HTR-8/SVneo (cell line): Measurements from ENCODE around the gene PTPN4.

Experiments
- DNase-seq: peaks from one replicate; pipeline ENCODE4 v3.0.0; 2011; ENCODE audit warnings: low spot score, mixed read lengths; ENCODE audit not compliant: insufficient read length
- FAIRE-seq: peaks from 2 replicates; lab custom pipeline; 2011; peaks lifted over from hg19 to GRCh38; lab: Jason Lieb, UNC

PTPN4 gene

DNA sequence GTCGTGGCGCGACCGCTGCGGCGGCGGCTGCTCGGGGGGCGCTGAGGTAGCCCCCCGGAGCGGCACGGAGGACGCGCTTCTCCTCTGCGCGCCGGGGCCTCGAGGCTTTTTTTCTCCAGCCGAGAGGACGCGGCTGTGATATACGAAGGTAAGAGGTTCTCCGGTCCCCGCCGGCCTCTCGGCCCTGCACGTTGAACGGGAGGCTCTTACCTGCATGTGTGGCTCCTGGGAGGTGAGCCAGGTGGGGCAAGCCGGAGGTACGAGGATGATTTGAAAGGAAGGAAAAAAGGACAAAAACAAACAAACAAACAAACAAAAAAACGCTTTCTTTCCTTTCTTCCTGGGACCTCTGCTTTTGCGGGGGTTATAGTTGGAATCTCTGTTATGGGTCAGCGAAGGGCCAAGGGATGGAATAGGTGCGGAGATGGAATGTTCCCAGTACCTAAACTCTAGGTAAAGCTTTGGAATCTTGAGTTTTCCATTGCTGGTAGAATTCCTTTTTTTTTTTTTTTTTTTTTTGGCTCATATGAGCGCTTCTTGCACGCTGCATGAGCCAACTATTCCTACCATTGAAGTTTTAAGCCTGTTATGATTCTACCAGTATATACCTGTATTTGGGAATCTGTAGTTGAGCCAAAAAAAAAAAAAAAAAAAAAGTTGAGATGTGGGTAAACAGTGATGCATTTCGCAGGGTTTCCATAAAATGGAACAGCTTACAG lies 674 bp downstream of the PTPN4 start:
- FAIRE-seq, result no peak
- no peak for DNase-seq

DNA sequence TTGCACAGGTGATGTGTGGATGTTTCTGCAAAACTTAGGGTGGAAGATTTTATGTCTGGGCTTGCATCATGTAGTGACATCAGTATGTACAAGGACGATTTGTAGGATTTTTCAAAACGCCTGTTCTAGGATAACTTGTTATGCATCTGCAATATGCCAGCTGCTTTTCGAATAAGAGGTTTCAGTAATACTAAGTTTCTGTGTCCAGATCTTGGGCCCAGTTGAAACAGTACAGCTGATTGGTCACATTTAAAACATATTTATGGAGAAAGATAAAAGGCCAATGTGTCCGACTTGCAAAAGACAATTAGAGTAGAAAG lies 1.2 kb downstream of the PTPN4 start:
- DNase-seq (no peak), FAIRE-seq (no peak)

DNA sequence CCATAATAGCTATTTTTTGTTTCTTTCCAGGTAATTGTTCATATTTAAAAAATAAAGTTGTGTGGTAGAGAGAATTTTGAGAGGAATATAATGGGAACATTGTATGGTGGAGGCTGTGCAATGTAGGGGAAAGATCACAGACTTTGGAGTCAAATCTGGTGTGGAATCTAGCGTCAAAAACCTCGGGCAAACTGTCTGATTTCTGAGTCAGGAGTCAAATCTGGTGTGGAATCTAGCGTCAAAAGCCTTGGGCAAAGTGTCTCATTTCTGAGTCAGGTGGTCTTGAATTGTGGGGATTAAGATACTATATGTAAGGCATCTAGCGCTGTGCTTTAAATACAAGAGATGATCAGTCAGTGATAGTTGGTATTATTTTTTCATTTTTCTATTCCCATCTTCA lies 5.1 kb downstream of the PTPN4 start:
- DNase-seq, result no peak
- no peak for FAIRE-seq

DNA sequence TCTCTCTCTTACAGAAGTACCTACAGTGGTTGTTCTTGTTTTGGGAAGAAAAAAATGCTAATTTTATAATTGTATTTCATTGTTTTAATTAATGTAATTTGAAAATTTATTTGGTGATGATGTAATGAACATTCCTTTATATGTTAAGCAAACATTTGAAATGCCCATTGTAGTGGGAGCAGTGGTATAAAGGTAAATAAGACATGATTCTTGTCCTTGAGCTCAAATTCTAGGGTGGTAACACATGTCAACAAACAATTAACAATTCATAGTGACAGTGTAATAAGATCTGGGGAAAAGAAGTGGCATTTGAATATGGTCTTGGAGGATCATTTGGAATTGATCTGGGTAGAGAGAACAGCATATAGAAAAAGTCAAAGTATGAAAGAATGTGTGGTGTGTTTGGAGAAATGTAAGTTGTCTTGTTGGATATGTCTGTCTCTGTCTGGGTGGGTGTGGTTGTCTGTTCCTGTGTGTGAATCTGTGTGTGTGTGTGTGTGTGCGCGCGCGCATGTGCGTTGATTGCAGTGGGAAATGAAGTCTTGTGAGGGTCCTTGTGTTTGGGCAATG lies 5.8 kb downstream of the PTPN4 start:
- DNase-seq (no peak), FAIRE-seq (no peak)

DNA sequence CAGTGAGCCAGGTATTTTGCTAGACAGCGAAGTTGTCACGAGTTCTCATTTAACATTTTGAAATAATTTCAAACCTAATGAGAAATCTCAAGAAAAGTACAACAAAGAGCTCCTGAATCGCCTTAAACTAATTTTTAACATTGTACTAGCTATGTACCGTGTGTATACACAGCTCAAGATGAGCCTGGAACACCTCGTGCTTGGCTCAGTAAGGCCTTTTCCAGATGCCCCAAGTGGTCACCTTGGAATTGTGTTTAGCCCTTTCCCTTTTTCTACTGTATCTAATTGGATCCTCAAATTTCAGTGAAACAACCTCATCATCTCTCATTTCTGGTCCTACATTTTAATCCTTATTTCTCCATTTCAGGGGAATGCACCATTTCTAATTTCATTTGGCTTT lies 7.2 kb downstream of the PTPN4 start:
- DNase-seq (no peak), FAIRE-seq (no peak)

DNA sequence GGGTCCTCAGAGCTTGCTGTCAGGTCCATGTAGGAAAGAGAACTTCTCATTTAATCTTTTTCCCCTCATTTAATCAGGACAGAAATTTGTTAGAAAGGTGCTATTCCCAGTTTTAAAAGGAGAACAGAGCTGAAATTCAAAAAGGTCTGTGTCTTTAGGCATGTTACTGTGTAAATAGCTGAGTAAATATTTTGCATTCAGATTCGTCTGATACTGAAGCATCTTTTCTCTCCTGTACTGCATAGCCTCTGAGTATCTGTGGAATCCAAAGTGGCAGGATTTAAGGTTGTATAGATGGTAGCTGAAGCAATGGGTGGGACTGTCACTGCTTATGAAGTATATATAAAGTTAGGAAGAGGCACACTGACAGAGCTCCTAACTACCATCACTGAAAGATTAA lies 9.0 kb downstream of the PTPN4 start:
- DNase-seq, result no peak
- no peak for FAIRE-seq

DNA sequence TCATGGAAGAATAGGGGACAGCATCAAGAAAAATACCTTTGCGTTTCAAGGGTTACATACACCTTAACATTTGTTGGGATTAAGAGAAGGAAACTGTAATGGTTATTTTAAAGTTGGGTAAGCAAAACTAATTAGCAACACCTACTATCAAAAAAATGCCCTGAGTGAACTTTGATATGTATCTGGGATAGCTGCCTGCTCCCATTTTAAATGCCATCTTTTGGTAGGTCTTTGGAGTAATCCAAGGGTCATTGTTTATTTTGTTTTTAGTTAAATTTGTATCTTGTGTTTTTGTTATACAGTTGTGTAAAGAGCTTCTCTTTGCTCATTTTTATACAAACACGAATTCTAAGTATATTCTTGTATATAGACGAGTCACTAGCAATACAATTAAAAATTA lies 9.9 kb downstream of the PTPN4 start:
- FAIRE-seq (no peak), DNase-seq (no peak)

DNA sequence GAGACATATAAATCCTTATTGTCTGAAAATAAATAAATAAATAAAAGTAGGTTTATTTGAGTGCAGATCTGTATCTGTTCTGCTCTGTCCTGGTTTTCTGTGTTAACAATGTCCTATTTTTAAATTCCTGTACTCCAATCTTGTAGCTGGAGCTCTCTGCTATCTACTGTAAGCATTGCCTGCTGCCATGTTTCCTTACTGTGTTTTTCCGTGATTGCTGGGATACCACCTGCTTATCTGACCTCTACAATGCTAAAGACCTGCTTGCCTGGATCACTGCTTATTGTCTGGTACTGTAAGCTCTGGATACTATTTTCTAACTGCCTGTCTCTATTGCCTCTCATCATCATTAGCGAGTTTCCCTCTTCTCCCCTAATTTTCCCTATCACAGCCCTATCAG lies 11.6 kb downstream of the PTPN4 start:
- no peak for DNase-seq

DNA sequence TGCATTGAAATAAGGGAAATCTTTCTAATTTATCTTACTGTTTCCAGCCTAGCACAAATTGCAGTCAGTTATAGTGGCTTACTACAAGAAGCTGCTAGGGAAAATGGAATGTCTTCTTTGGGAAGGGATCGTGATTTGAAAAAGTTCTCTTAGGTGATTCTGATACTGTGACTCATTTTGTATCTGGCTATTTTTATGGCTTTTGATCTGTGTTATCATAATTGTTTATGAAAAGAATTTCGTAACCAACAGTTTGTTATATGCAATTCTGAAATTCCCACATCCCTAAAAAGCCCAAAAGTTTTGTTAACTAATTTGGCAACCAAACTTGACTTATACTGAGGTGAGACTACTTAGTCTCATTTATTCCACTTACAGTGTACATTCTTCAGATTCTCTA lies 12.4 kb downstream of the PTPN4 start:
- DNase-seq (no peak), FAIRE-seq (no peak)

More for the DNA sequence above, 11.6 kb downstream of the PTPN4 start:
- FAIRE-seq, result no peak

DNA sequence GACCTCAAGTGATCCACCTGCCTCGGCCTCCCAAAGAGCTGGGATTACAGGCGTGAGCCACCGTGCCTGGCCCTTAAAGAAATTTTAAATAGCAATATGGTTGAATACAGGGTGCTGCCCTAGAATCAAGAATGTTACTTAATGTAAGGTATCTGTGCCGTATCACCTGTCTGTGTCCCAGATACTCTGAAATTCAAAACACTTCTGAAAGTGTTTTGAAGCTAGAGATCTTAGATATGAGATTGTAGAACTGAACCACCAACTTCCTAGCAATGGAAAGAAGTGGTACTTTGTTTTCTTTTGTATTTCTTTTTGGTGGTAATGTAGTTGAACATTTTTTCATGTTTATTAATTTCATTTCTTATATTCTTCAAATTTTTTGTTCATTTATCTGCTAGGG lies 13.0 kb downstream of the PTPN4 start:
- FAIRE-seq (no peak), DNase-seq (no peak)

DNA sequence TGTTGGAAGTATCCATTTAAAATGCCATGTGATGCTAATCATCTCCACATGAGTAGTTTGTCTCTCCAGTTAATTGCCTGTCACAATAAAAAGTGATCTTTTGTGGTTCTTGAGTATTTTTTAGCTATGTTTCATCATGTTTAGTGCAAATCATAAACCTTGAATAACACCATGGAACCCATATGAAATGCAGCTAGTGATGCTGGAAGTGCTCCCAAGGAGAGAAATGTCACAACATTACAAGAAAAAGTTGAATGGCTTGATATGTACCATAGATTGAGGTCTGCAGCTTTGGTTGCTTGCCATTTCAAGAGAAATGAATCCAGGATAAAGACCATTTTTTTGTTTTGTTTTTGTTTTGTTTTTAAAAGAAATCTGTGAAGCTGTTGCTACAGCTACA lies 14.3 kb downstream of the PTPN4 start:
- FAIRE-seq (no peak), DNase-seq (no peak)

DNA sequence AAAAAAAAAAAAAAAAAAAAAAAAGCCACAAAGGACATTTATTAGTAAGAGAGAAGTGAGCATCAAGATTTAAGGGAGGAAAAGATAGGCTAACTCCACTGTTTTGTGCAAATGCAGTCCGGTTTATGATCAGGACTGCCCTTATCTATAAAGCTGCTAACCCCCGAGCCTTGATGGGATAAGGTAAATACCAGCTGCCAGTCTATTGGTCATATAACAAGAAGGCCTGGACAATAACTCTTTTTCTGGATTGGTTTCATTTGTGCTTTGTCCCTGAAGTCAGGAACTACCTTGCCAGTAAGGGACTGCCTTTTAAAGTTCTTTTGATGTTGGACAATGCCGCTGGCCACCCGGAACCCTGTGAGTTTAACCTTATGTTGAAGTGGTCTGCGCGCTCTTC lies 15.4 kb downstream of the PTPN4 start:
- no peak for FAIRE-seq

DNA sequence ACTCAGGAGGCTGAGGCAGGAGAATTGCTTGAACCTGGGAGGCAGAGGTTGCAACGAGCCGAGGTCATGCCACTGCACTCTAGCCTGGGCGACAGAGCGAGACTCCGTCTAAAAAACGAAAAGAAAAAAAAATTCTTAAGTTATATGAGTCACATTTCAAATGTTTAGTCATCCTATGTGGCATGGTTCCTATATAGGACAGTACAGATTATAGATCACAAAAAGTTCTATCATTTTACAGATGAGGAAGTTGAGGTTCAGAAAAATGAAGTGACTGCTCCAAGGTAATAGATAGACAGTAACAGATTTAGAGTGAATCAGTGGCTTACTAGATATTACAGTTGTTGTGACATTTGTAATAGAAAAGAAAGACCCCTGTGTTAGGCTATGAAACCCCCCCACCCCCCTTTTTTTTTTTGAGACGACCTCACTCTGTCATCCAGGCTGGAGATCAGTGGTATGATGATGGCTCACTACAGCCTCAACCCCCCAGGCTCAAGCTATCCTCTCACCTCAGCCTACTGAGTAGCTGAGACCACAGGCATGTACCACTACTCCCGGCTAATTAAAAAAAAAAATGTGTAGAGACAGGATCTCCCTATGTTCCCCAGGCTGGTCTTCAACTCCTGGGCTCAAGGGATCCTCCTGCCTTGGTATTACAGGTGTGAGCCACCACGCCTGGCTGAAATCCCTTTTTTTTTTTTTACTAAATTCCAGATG lies 22.7 kb downstream of the PTPN4 start:
- FAIRE-seq (no peak), DNase-seq (no peak)

More for the DNA sequence above, 15.4 kb downstream of the PTPN4 start:
- no peak for DNase-seq

DNA sequence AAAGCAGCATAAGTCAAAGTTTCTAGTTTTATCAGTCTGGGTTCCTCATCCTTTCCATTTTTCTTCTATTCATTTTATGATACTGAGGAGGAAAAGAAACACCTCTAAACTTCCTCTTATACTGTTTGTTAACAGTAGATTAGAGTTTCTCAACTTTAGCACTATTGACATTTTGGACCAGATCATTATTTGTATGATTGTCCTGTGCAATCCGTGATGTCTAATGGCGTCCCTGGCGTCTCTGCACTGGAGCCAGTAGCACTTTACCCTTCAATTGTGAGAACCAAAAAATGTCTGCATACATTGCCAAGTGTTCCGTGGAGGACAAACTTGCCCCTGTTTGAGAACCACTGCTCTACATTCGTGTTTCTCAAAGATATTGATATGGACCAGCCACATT lies 25.2 kb downstream of the PTPN4 start:
- DNase-seq (no peak), FAIRE-seq (no peak)

DNA sequence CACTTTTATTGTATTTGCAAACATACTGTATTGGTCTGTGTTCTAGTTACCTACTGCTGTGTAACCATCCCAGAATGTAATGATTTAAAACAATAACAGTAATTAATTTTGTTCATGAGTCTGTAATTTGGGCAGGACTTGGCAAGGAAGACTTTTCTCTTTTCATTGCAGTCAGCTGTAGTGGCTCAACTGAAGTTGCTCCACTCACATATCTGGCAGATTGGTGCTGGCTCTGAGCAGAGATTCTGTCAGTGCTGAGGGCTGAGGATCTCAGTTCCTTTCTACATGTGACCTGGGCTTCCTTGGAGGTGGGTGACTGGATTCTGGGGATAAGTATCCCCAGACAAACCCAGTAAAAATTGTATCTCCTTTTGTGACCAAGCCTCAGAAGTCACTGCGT lies 26.6 kb downstream of the PTPN4 start:
- DNase-seq (no peak), FAIRE-seq (no peak)

DNA sequence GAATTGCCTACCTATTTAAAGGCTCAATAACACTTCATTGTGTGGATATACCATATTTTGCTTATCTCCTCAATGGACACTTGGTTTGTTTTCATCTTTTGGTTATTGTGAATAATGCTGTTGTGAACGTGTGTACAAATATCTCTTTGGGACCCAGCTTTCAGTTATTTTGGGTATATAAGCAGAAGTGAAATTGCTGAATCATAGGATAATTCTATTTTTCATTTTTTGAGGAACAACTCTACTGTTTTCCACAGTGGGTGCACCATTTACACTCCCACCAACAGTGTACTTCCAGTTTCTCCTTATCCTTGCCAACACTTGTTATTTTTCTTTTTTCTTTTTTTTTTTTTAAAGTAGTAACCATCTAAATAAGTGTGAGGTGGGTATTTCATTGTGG lies 29.0 kb downstream of the PTPN4 start:
- FAIRE-seq, result no peak
- no peak for DNase-seq

DNA sequence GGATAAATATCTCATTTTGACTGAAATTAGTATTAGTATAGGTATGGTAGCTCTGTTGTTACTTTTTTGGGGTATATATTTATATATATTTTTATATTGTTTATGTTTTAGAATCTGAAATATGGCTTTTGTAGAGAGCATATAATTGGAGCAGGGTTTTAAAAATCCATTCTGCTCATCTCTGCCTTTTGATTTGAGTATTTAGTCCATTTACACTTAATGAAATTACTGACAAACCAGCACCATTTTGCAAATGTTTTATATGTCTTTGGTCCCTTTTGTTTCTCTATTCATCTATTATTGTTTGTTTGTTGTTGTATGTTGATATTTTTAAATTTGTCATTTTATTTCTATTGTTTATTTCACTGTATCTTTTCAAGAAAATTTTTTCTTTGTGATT lies 30.7 kb downstream of the PTPN4 start:
- no peak for FAIRE-seq
- no peak for DNase-seq

DNA sequence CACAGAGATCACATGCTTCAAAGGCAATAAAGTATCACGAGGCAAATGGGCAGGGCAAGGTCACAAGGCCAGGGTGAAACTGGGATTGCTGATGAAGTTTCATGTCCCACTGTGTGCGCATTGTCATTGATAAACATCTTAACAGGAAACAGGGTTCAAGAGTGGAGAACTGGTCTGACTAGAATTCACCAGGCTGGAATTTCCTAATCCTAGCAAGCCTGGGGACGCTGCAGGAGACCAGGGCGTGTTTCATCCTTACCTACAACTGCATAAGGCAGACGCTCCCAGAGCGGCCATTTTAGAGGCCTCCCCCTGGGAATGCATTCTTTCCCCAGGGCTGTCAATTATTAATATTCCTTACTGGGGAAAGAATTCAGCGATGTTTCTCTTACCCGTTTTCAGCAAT lies 33.2 kb downstream of the PTPN4 start:
- FAIRE-seq (no peak), DNase-seq (no peak)

DNA sequence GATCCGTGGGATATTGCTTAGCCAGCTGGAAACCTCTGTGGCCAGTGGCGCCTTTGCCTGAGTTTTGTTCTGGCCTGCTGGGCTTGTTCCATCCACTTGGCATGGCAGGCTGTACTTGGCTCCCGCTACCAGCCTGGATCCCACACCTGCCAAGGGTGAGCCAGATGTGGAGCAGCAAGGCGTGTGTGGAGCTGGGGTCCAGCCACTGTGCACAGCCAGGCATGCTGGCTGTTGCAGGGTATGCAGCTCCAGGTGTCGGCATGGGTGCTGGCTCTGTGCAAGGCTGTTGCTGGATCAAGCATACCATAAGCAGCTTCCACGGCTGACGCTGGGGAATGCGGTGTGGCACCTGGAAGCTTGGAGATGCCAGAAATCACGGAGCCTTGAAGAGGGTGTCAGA lies 34.5 kb downstream of the PTPN4 start:
- FAIRE-seq (no peak), DNase-seq (no peak)

DNA sequence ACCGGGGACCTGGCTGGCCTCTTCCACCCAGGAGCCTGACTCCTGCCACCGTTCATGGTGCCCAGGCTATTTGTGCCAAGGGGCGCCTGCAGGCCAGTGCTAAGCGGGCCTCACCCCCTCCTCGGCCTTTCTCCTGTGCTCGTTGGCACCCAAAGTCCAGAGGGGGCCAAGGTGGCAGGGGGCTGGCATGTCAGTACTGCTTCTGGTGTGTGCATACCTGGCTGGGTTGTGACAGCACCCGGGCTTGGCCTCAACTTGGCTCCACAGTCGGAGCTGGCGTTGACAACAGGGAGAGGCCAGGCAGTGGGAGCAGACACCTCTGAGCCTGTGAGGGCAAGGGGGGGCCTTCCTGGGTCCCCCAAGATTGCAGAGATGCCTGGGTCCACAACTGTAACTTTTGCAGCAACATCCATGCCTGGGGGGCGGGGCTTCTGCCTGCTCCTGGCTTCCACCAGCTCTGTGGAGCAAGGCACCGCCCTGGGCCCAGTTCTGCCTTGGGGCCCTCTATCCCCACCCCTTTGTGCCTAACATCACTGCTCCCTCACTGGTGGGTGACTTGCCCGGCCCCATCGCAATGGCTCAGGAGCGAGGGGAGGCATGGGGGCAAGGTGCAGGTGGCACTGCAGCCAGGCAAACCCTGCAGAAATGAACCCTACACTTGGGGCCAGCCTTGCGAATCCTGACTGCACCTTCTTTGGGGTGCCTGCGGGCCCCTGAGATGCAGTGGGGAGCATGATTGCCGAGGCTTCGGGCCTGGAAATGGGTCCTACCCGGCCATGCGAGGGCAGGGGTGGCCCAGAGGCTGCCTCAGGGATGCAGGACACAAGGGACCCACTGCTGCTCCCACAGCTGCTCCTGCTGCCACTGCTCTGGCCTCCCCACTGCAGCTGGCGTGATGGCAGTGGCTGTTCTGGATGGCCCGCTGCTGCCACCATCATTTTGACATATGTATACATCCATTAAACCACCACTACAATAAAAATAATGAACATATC lies 35.9 kb downstream of the PTPN4 start:
- no peak for FAIRE-seq
- no peak for DNase-seq
